GM18867 (cell line): ENCODE measurements around the gene JAK1.

Experiments
- ATAC-seq: cut with Tn5 transposase; IDR thresholded peaks from one replicate; pipeline ENCODE4 v1.9.1; 2021; ENCODE audit warnings: mild to moderate bottlenecking, moderate library complexity; ENCODE audit not compliant: unreplicated experiment

Gene JAK1

DNA sequence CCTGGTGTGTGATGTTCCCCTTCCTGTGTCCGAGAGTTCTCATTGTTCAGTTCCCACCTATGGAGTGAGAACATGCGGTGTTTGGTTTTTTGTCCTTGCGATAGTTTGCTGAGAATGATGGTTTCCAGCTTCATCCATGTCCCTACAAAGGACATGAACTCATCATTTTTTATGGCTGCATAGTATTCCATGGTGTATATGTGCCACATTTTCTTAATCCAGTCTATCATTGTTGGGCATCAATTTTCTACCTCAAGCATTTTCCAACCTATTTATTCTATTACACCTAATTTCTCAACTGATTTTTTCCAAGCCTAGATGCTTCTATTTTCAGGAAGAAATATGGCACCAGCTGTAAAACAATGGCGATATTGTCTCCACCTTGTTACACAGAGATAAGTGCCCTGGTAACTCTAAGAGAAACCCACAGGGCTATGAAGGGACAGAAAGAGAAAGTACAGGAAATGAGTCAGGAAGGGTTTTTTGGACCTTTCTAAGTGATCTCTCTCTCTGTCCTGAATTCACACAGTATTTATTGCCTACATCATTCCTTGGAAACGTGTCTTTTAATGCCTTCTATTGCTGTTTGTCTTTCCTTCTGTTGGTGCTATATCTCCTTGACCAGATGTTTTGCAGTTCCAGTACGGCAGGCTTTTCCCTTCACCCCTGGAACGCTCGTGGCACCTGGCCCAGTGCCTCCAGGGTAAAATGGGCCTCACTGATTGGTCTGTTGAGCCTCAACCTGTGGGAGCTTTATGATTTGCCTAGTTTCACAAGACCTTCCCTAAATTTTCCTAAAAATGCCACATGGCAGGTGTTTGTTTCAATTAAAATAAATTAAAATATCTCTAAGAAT, 14.6 kb upstream of the JAK1 start:
- no peak for ATAC-seq

DNA sequence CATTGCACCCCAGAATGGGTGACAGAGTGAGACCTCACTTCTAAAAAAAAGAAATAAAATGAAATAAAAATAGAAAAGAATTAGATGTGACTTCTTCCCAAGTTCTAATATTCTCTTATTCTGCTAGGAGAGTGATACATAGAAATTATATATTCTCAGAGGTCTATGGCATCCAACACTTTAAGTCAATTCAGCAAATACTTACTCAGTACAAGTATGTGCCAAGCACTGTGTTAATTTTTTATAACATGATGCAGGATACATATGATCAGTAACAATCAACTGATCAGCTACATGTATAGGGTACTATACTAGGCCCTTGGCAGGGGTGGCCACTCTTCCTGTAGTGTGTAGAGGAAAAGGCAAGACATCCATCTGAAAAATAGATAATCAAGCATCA, 13.0 kb upstream of the JAK1 start:
- no peak for ATAC-seq

DNA sequence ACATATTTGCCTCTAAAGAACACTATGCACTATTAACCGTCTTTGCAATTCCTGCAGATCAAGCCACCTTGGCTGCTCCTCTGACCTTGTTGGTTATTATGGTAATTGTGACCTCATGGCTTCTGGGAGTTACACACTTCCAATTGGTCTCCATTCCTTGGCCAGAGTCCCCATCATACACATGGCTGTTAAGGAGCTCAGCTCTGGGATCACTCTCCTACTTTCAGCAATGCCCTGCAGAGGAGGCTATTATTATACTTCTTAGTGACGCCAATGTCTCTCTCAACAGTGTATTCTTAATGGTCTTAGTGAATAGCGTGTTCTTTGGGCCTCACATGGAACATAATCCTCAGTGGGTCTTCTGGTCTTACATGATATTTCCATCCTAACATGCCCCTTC, 10.0 kb upstream of the JAK1 start:
- ATAC-seq, result no peak

DNA sequence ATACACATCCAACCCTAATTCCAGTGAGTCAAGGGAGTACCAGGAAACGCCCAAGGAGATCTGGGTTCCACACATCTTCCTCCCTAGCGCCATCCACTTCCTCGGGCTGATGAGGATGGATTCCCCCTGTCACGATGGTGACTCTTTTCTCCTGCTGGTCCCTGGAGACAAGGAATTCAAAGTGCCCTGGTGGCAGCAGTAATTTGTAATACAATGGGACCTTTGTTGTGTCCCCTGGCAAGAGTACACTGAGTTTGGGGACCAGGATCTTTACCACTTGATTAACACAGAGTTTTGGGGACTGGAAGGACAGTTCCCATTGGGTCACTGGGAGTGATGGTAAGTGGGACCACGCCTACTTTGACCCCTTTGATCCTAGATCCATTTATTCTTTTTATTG, 9.4 kb upstream of the JAK1 start:
- no peak for ATAC-seq

GRCh38 chr1:64975127-64975526, 8.8 kb upstream of the JAK1 start:
- ATAC-seq, result no peak

GRCh38 chr1:64974288-64974825, 8.0 kb upstream of the JAK1 start:
- ATAC-seq, result no peak

DNA sequence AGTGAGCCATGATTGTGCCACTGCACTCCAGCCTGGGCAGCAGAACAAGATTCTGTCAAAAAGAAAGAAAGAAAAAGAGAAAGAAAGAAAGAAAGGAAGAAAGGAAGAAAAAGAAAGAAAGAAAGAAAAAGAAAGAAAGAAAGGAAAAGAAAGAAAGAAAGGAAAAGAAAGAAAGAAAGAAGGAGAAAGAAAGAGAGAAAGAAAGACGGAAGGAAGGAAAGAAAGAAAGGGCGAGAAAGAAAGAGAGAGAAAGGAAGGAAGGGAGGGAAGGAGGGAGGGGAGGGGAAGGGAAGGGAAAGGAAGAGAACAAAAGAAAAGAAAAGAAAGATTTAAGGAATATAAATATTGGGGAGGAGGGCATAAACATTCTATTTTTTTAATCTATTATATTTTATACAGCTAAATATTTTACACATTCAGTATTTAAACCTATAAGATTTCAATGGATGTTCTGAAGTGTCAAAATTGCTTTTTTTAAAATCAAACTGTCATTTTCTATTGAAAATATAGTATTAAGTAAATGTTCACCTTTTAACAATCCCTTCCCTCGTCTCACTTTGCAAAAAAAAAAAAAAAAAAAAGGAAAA, 6.8 kb upstream of the JAK1 start:
- no peak for ATAC-seq

DNA sequence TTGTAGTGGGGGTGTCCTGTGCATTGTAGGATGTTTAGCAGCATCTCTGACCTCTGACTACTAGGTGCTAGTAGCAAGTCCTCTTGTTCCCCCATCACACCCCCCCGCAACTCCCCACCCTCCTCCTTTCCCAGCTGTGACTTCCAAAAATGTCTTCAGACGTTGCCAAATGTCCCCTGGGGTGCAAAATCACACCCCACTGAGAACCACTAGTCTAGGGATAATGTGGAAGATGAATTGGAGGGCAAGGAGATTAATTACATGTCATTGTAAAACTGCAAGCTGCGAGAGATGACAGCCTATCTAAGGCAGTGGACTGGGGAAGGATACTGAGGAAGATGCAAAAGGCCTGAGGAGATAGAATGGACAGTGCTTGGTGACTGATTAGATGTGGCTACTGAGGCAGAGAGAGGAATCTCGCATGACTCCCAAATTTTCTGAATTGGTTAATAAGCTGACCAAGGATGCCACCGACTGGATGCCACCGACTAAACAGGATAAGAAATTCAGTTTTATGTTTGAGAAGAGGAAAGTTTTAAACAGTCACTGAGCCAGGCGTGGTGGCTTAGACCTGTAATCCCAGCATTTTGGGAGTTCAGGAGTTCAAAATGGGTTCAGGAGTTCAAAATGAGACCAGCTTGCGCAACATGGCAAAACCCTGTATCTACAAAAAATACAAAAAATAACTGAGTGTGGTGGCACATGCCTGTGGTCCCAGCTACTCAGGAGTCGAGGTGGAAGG, 3.1 kb upstream of the JAK1 start:
- no peak for ATAC-seq

GRCh38 chr1:64967381-64967780, 1.0 kb upstream of the JAK1 start:
- ATAC-seq, result no peak

GRCh38 chr1:64965366-64966157, 787 bp downstream of the JAK1 start:
- ATAC-seq, result peak; percentile 42

GRCh38 chr1:64963466-64963865, 2.9 kb downstream of the JAK1 start:
- no peak for ATAC-seq

GRCh38 chr1:64962441-64962840, 3.9 kb downstream of the JAK1 start:
- no peak for ATAC-seq

GRCh38 chr1:64961923-64962322, 4.4 kb downstream of the JAK1 start:
- no peak for ATAC-seq

GRCh38 chr1:64960731-64961130, 5.6 kb downstream of the JAK1 start:
- peak; percentile 67 for ATAC-seq

GRCh38 chr1:64959986-64960385, 6.4 kb downstream of the JAK1 start:
- no peak for ATAC-seq

DNA sequence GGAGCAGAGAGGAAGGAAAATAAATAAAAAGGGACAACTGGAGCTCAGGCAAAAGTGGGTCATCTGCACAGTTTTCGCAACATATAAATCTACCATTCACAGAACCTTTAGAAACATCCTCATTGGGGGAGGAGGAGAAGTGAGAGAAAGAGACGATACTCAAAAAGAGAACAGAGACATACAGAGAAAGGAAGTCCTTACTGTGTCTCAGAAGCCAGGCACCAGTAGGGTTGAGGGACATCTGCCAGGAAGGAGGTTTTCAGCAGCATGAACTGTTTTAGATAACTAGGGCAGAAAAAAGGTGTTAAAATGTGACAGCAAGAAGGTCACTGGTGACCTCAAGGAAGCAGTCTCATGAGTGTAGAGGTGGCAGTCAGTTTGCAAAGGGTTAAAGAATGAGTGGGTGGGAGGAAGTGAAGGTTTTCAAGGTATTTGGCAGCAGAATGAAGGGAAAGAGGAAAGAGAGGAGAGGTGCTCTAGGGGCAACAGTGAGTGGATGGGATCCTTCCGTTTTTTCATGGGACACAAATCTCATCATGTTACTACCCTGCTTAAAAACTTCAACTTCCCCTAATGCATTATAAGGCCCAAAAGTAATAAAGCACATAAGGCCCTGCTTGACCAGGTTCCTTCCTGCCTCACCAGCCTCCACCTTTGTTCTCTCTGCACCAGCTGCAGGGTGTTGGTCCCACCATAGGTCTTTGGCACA, 9.5 kb downstream of the JAK1 start:
- ATAC-seq, result peak; percentile 87

GRCh38 chr1:64956010-64956640, 10.2 kb downstream of the JAK1 start:
- ATAC-seq, result no peak

- ATAC-seq, result no peak
Observed at GRCh38 chr1:64955097-64956009, 11.0 kb downstream of the JAK1 start.

DNA sequence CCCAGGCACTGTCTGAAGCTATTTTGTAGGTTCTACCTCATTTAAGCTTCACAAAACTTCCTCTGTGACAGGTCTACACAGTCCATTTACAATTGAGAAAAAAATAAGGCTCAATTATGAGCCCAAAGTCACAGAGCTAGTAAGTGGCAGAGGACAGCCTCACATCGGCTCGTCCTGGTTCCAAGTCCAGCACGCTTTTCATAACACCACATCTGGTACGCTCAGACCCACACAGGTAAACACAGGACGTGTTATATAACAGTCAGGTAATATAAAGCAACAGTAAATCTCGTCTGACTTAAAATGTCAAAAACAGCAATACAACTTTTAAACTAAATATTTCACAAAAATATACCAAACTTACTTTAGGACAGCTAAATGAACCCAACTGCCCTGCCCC, 13.1 kb downstream of the JAK1 start:
- ATAC-seq, result no peak
